Progenitor cell of endocrine pancreas (in vitro differentiated cells): ENCODE data around the gene OAS2. TPM values are rescaled to one million over a fixed set of nuclear protein-coding genes. Genes with fewer than 3 reads are reported as not detected.

Experiments
- DNase-seq: peaks from one replicate; pipeline ENCODE4 v3.0.0; 2021; ENCODE audit warnings: low spot score; ENCODE audit not compliant: unreplicated experiment
- H3K27ac Mint-ChIP-seq: 2 replicates; pipeline ENCODE4 v1.8.0; 2021; ENCODE audit warnings: mild to moderate bottlenecking, moderate library complexity, mixed read lengths
- H3K27me3 Mint-ChIP-seq: 2 replicates; pipeline ENCODE4 v1.8.0; 2021; ENCODE audit warnings: mixed read lengths
- H3K36me3 Mint-ChIP-seq: 2 replicates; pipeline ENCODE4 v1.8.0; 2022; ENCODE audit warnings: mixed read lengths; ENCODE audit not compliant: insufficient read depth
- H3K4me1 Mint-ChIP-seq: 2 replicates; pipeline ENCODE4 v1.8.0; 2021; ENCODE audit warnings: low read depth, mixed read lengths
- H3K4me3 Mint-ChIP-seq: 2 replicates; pipeline ENCODE4 v1.8.0; 2021; ENCODE audit warnings: low read depth, mild to moderate bottlenecking, moderate library complexity, mixed read lengths
- H3K9me3 Mint-ChIP-seq: 2 replicates; pipeline ENCODE4 v1.8.0; 2021; ENCODE audit warnings: low read depth, mixed read lengths
- long read RNA-seq: library from polyadenylated mRNA; unstranded; transcript quantifications from one replicate; pipeline ENCODE4 v2.0.0, GENCODE V29; 2020
- total RNA-seq: library from RNA; stranded (reverse); gene quantifications from 2 replicates; pipeline ENCODE4 v1.2.1, GENCODE V29; 2021
- TF ChIP-seq, protein P1 (sequence below): fragments of 200-600 bp; sonication (generic); IDR thresholded peaks from one replicate; pipeline ENCODE4 v1.5.0; 2021; ENCODE audit warnings: antibody characterized with exemption, mild to moderate bottlenecking; ENCODE audit not compliant: unreplicated experiment

The OAS2 gene, protein sequence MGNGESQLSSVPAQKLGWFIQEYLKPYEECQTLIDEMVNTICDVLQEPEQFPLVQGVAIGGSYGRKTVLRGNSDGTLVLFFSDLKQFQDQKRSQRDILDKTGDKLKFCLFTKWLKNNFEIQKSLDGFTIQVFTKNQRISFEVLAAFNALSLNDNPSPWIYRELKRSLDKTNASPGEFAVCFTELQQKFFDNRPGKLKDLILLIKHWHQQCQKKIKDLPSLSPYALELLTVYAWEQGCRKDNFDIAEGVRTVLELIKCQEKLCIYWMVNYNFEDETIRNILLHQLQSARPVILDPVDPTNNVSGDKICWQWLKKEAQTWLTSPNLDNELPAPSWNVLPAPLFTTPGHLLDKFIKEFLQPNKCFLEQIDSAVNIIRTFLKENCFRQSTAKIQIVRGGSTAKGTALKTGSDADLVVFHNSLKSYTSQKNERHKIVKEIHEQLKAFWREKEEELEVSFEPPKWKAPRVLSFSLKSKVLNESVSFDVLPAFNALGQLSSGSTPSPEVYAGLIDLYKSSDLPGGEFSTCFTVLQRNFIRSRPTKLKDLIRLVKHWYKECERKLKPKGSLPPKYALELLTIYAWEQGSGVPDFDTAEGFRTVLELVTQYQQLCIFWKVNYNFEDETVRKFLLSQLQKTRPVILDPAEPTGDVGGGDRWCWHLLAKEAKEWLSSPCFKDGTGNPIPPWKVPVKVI
- total RNA-seq = not detected in 2 replicates
- long read RNA-seq = 0 reads

DNA sequence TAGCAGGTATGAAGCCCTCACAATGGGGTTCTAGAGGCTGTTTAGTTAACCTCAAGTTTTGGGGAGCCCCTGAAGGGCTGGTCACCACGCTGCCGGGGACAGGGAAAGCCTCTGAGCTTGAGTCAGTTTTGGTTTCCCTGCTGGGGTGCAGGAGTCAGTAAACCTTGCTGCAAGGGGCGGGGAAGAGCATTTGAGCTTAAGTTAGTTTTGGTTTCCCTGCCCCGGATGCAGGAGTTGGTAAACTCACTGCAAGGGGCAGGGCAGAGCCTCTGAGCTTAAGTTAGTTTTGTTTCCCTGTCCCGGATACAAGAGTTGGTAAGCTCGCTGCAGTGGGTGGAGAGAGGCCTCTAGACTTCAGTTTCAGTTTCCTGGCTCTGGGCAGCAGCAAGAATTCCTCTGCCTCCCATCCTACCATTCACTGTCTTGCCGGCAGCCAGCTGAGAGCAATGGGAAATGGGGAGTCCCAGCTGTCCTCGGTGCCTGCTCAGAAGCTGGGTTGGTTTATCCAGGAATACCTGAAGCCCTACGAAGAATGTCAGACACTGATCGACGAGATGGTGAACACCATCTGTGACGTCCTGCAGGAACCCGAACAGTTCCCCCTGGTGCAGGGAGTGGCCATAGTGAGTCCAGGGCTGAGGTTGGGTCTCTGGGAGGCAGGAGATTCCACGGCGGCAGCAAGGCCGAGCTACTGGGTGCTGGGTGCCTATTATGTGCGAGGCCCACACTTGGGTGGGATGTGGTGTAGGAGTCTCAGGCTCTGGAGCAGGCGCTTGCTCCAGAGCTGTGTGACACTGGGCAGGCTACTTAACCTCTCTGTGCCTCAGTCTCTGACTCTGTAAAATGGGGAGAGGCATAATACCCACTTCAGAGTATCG lies at the start of gene OAS2:
Gene OAS2, plus strand, starts transcription at position 357 of the 878 bp plus-strand sequence. Its CDS starts 90 bp downstream, at position 447.
- peaks cover 16% of the 10 kb centered on the region for H3K9me3 Mint-ChIP-seq
- peaks cover 14% of the 10 kb centered on the region for H3K27me3 Mint-ChIP-seq
- H3K27ac Mint-ChIP-seq = no peak within 1 kb of the TSS
- no peaks in the 10 kb centered on the region for H3K36me3 Mint-ChIP-seq
- H3K4me1 Mint-ChIP-seq = no peaks in the 10 kb centered on the region
- DNase-seq = no peak
- H3K4me3 Mint-ChIP-seq = no peak within 1 kb of the TSS
- TF ChIP-seq, protein P1, sequence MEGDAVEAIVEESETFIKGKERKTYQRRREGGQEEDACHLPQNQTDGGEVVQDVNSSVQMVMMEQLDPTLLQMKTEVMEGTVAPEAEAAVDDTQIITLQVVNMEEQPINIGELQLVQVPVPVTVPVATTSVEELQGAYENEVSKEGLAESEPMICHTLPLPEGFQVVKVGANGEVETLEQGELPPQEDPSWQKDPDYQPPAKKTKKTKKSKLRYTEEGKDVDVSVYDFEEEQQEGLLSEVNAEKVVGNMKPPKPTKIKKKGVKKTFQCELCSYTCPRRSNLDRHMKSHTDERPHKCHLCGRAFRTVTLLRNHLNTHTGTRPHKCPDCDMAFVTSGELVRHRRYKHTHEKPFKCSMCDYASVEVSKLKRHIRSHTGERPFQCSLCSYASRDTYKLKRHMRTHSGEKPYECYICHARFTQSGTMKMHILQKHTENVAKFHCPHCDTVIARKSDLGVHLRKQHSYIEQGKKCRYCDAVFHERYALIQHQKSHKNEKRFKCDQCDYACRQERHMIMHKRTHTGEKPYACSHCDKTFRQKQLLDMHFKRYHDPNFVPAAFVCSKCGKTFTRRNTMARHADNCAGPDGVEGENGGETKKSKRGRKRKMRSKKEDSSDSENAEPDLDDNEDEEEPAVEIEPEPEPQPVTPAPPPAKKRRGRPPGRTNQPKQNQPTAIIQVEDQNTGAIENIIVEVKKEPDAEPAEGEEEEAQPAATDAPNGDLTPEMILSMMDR = no peak

DNA sequence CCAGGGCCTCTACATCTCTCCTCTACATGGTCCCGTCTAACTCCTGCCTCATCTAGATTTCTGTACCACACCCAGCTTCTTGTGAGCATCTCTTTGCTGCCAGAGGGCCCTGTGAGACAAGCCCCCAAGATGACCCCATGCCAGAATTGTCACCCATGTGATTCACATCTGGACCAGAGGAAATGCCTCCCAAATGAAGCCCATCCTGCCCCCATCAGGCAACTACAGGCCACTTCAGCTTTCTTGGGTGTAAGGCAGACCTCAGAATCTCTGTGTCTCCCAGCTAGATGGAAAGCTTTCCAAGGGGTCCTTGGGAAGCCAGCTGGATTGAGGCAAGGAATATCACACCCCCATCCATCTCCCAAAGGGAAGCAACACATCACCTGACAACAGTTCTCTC lies 49.3 kb upstream of the OAS2 start:
- peaks cover 17% of the 10 kb centered on the region for H3K4me1 Mint-ChIP-seq
- no peak overlapping the region for H3K27ac Mint-ChIP-seq

DNA sequence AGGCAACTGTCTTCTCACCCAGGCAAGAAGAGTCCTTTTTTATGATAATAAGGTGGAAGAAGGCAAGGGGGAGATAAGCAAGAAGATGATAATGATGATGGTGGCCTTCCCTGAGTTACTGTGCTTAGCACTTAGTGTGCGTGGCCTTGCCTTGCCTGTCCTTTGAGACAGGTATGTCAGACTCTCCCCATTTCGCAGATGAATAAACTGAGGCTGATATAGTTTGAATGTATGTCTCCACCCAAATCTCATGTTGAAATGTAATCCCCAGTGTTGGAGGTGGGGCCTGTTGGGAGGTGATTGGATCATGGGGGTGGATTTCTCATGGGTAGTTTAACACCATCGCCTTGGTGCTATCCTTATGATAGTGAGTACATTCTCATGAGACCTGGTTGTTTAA lies 48.6 kb upstream of the OAS2 start:
- no peaks in the 10 kb centered on the region for H3K36me3 Mint-ChIP-seq
- H3K27ac Mint-ChIP-seq = no peak overlapping the region
- TF ChIP-seq, protein P1 = no peak
- H3K27me3 Mint-ChIP-seq = peaks cover 5% of the 10 kb centered on the region
- DNase-seq = no peak
- H3K4me3 Mint-ChIP-seq = no peak overlapping the region
- H3K9me3 Mint-ChIP-seq = peaks cover 3% of the 10 kb centered on the region
- peaks cover 12% of the 10 kb centered on the region for H3K4me1 Mint-ChIP-seq

More for the DNA sequence above, 49.3 kb upstream of the OAS2 start:
- TF ChIP-seq, protein P1 = no peak
- Mint-ChIP-seq H3K36me3 (no peaks in the 10 kb centered on the region), H3K27me3 (peaks cover 12% of the 10 kb centered on the region), H3K4me3 (no peak overlapping the region), H3K9me3 (peaks cover 3% of the 10 kb centered on the region)
- DNase-seq = no peak

DNA sequence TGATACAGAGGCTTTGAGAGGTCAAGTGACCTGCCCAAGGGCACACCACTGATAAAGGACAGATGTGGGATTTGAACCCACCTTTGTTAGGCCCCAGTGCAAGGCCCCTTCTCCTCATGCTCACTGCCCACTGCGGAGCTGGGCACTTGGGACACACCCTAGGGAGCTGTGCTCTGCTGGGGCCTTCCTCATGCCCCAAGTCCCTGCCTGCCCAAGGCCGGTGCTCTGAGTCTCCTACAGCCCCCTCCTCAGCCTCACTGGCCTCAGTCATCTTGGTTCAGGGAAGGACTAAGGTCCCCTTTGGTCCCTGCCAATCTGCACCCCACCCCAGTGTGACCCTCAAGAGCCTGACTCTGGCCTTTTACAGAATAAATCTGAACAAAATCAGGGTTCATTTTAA lies 48.0 kb upstream of the OAS2 start:
- Mint-ChIP-seq H3K4me1 (peaks cover 6% of the 10 kb centered on the region), H3K36me3 (no peaks in the 10 kb centered on the region), H3K27me3 (peaks cover 4% of the 10 kb centered on the region), H3K4me3 (no peak overlapping the region), H3K27ac (no peak overlapping the region), H3K9me3 (peaks cover 4% of the 10 kb centered on the region)
- no peak for DNase-seq
- TF ChIP-seq, protein P1 = no peak
